ENCODE data around the gene RAB43.
"Not testable (repeated sequence)": the region's sequence is repeated elsewhere in the genome, so short reads cannot be mapped to it uniquely, and the experiment has no call there.

RAB43 gene

GRCh38 chr3:129121792-129122411 lies at the start of gene RAB43:
Gene RAB43, minus strand, starts transcription at chr3:129121804. Its CDS starts 315 bp downstream, at chr3:129121489.
- peak; percentile 81 for DNase-seq (ENCODE audit: low read depth, low spot score)
- TF ChIP-seq, protein P1, sequence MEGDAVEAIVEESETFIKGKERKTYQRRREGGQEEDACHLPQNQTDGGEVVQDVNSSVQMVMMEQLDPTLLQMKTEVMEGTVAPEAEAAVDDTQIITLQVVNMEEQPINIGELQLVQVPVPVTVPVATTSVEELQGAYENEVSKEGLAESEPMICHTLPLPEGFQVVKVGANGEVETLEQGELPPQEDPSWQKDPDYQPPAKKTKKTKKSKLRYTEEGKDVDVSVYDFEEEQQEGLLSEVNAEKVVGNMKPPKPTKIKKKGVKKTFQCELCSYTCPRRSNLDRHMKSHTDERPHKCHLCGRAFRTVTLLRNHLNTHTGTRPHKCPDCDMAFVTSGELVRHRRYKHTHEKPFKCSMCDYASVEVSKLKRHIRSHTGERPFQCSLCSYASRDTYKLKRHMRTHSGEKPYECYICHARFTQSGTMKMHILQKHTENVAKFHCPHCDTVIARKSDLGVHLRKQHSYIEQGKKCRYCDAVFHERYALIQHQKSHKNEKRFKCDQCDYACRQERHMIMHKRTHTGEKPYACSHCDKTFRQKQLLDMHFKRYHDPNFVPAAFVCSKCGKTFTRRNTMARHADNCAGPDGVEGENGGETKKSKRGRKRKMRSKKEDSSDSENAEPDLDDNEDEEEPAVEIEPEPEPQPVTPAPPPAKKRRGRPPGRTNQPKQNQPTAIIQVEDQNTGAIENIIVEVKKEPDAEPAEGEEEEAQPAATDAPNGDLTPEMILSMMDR (IDR thresholded peaks at IDR 0.05; ENCODE audit: low read depth, low read length), result no peak
- H3K4me3 ChIP-seq (ENCODE audit: low read depth, low read length), result peak within 1 kb of the TSS; percentile 65
- in situ Hi-C loops (cut with HindIII; ENCODE audit: low sequenced_read_pairs), result no loop called here

DNA sequence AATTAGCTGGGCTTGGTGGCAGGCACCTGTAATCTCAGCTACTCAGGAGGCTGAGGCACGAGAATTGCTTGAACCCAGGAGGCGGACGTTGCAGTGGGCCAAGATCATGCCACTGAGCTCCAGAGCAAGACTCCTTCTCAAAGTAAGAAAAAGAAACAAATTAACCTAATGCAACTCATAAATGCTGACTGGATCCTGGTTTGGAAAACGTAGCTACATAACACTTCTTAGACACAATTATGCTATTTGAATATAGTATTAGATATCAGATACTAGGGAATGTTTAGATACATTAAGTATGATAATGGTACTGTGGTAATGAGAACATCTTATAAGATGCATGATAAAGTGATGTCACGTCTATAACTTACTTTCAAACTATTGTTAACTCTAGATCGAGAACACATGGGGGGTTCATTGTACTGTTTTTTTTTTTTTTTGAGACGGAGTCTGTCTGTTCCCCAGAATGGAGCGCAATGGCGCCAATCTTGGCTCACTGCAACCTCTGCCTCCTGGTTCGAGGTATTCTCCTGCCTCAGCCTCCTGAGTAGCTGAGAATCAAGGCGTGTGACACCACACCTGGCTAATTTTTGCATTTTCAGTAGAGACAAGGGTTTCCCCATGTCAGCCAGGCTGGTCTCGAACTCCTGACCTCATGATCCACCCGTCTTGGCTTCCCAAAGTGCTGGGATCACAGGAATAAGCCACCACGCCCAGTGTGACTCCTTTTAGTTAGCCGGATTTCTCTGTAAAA lies 45.2 kb upstream of the RAB43 start:
- H3K4me3 ChIP-seq (ENCODE audit: low read depth, low read length), result no peak overlapping the region
- in situ Hi-C loops (cut with HindIII; ENCODE audit: low sequenced_read_pairs), result no loop called here
- no peak for DNase-seq (ENCODE audit: low read depth, low spot score)
- TF ChIP-seq, protein P1 (IDR thresholded peaks at IDR 0.05; ENCODE audit: low read depth, low read length), result no peak

DNA sequence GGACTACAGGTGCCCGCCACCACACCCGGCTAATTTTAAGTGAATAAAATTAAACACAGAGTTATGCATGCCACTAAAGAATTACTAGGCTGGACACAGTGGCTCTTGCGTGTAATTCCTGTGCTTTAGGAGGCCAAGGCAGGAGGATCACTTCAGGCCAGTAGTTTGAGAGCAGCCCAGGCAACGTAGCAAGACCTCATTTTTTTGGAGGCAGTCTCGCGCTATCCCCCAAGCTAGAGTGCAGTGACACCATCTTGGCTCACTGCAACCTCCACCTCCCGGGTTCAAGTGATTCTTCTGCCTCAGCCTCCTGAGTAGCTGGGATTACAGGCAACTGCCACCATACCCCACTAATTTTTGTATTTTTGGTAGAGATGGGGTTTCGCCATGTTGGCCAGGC lies 44.0 kb upstream of the RAB43 start:
- DNase-seq (ENCODE audit: low read depth, low spot score); in situ Hi-C loops (cut with HindIII; ENCODE audit: low sequenced_read_pairs); H3K4me3 ChIP-seq (ENCODE audit: low read depth, low read length): not testable (repeated sequence)

- no peak overlapping the region for H3K4me3 ChIP-seq (ENCODE audit: low read depth, low read length)
- DNase-seq (ENCODE audit: low read depth, low spot score), result no peak
- in situ Hi-C loops (cut with HindIII; ENCODE audit: low sequenced_read_pairs), result no loop called here
- TF ChIP-seq, protein P1 (IDR thresholded peaks at IDR 0.05; ENCODE audit: low read depth, low read length), result no peak
Measured at GRCh38 chr3:129164500-129164899, 42.9 kb upstream of the RAB43 start.

DNA sequence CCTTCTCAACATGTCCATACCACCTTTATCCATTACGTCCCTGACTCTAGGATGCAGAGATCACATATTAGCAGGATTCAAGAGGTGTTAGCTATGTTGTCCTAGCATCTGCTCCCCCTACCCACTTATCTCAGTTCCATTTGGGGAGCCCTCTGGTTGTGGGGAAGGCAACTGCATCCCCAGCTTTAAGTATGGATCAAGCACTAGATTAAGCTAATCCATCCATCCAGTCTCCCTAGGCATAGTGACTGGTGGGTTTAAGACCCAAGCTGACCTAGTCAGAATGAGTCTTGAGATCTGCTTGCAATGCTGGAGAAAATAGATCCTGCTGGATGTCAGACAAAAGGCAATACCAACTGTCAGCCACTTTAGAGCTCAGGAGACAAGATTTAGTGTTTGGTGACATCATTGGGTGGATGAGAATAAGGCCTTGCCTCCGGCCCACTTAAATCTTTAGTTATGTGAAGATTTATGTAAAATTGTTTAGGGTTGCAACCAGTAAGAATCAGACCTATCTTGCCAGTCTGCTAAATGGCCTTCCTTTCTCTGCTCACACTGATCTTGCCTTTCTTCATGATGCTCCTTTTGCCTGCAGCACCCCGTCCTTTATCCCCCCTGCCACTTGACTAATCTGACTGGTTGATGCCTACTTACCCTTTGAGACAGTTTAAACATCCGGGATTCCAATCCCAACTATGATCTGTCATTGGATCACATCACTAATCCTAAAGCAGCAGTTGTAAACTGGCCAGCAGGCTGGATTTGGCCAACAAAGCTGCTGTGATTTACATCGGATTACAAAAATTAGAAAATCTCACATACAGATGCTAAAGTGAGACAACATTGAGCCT lies 41.4 kb upstream of the RAB43 start:
- DNase-seq (ENCODE audit: low read depth, low spot score), result no peak
- TF ChIP-seq, protein P1 (IDR thresholded peaks at IDR 0.05; ENCODE audit: low read depth, low read length), result peak; percentile 35
- in situ Hi-C loops (cut with HindIII; ENCODE audit: low sequenced_read_pairs), result no loop called here
- H3K4me3 ChIP-seq (ENCODE audit: low read depth, low read length), result no peak overlapping the region

- TF ChIP-seq, protein P1 (IDR thresholded peaks at IDR 0.05; ENCODE audit: low read depth, low read length), result no peak
- in situ Hi-C loops (cut with HindIII; ENCODE audit: low sequenced_read_pairs), result no loop called here
- H3K4me3 ChIP-seq (ENCODE audit: low read depth, low read length), result peak overlapping the region; percentile 76
- DNase-seq (ENCODE audit: low read depth, low spot score), result no peak
Measured at GRCh38 chr3:129161860-129162271, 40.3 kb upstream of the RAB43 start.
